ENCODE measurements around the gene FCHSD1.

DNA sequence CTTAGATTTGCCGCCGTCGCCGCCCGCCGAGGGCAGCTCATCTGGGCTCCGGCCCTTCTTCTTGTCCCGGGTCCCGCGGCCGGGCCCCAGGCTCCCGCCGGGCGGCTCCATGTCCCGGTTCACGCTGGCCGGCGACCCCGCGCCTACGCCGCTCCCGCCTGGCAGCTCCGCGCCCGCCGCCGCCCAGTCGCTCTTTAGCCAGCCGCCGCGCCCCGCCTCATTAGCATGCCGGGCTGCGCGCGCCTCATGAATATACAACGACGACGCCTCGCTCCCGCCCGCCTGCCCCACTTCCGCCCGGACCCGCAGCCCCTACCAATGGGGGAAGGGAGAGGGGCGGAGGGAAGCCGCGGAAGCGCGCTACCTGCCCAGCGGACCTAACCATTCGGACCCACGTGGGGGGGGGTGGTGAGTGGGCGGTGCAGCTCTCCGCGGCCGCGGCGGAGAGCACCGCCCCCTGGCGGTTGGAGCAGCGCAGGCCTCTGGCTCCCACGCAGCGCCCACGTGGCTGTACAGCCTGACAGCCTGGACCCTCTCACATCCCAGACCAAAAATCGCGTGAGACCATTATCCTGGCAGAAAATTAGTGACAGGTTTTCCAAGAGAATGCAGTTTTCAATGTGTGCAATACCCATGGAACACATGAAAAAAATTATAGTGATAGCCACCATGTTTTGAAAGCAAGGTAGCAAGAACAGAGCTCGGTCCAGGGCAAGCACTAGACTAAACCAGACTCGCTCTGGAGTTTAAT lies 32.2 kb downstream of the FCHSD1 start, which contains the start of gene DIAPH1:
- TF ChIP-seq PATZ1 (CRISPR knock-in tag; IDR thresholded peaks at IDR 0.05; ENCODE audit: borderline replicate concordance) (no peak), ZFP3 (CRISPR knock-in tag; IDR thresholded peaks at IDR 0.05) (no peak), ARNTL (CRISPR knock-in tag; IDR thresholded peaks at IDR 0.05; ENCODE audit: borderline replicate concordance, low read depth) (no peak), CSDC2 (CRISPR knock-in tag; IDR thresholded peaks at IDR 0.05) (no peak), BACH2 (CRISPR knock-in tag; IDR thresholded peaks at IDR 0.05; ENCODE audit: borderline replicate concordance) (no peak), TOX (CRISPR knock-in tag; IDR thresholded peaks at IDR 0.05; ENCODE audit: borderline replicate concordance) (no peak)
- TF ChIP-seq, protein P1, sequence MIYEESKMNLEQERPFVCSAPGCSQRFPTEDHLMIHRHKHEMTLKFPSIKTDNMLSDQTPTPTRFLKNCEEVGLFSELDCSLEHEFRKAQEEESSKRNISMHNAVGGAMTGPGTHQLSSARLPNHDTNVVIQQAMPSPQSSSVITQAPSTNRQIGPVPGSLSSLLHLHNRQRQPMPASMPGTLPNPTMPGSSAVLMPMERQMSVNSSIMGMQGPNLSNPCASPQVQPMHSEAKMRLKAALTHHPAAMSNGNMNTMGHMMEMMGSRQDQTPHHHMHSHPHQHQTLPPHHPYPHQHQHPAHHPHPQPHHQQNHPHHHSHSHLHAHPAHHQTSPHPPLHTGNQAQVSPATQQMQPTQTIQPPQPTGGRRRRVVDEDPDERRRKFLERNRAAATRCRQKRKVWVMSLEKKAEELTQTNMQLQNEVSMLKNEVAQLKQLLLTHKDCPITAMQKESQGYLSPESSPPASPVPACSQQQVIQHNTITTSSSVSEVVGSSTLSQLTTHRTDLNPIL (CRISPR knock-in tag; IDR thresholded peaks at IDR 0.05; ENCODE audit: low read depth): no peak
- TF ChIP-seq, protein P2, sequence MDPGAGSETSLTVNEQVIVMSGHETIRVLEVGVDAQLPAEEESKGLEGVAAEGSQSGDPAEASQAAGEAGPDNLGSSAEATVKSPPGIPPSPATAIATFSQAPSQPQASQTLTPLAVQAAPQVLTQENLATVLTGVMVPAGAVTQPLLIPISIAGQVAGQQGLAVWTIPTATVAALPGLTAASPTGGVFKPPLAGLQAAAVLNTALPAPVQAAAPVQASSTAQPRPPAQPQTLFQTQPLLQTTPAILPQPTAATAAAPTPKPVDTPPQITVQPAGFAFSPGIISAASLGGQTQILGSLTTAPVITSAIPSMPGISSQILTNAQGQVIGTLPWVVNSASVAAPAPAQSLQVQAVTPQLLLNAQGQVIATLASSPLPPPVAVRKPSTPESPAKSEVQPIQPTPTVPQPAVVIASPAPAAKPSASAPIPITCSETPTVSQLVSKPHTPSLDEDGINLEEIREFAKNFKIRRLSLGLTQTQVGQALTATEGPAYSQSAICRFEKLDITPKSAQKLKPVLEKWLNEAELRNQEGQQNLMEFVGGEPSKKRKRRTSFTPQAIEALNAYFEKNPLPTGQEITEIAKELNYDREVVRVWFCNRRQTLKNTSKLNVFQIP (CRISPR knock-in tag; IDR thresholded peaks at IDR 0.05; ENCODE audit: borderline replicate concordance, low read depth): no peak

All from SK-N-SH treated with all-trans-retinoic acid at 6 μM for 48 hours (cell line).